SK-N-SH (cell line): ENCODE data around the gene BMP7.

Source experiments
- EP300 ChIP-seq, 2 experiments: IDR thresholded peaks; 2 replicates each; pipeline versions ENCODE4 v1.4.0 to v1.6.1; 2012; ENCODE audit warnings: borderline replicate concordance in 1 of 2, low read depth in 1 of 2, low read length in 1 of 2
- FOXJ3 ChIP-seq: sonication (generic); formaldehyde crosslinking; IDR thresholded peaks from 2 replicates; pipeline ENCODE4 v1.5.1; 2020; ENCODE audit warnings: mild to moderate bottlenecking, missing genetic modification reagents
- GATA2 ChIP-seq: sonication (generic); formaldehyde crosslinking; IDR thresholded peaks from 2 replicates; pipeline ENCODE4 v1.5.0; 2020; ENCODE audit warnings: mild to moderate bottlenecking, missing genetic modification reagents
- POLR2AphosphoS5 ChIP-seq: IDR thresholded peaks from 2 replicates; pipeline ENCODE4 v1.6.1; 2012; ENCODE audit warnings: low read depth, low read length
- RCOR1 ChIP-seq: fragments of 150-350 bp; IDR thresholded peaks from 2 replicates; pipeline ENCODE4 v1.6.1; 2017; ENCODE audit warnings: antibody characterized with exemption, low read length
- RFX5 ChIP-seq: IDR thresholded peaks from 2 replicates; pipeline ENCODE4 v1.6.1; 2012; ENCODE audit warnings: mild to moderate bottlenecking, improper control_type of control experiment, low read length
- SMC3 ChIP-seq: IDR thresholded peaks from 2 replicates; pipeline ENCODE4 v1.6.1; 2012; ENCODE audit warnings: low read depth, low read length, improper control_type of control experiment
- TF ChIP-seq, protein P1 (sequence below): fragments of 150-350 bp; IDR thresholded peaks from 2 replicates; pipeline ENCODE4 v1.6.1; 2017; ENCODE audit warnings: antibody characterized with exemption, low read length, low read depth, borderline replicate concordance
- TF ChIP-seq, protein P2 (sequence below): fragments of 200-600 bp; sonication (generic); IDR thresholded peaks from 2 replicates; pipeline ENCODE4 v1.6.1; 2017; ENCODE audit warnings: antibody characterized with exemption, mild to moderate bottlenecking, moderate library complexity
- TF ChIP-seq, protein P3 (sequence below): IDR thresholded peaks from 2 replicates; pipeline ENCODE4 v1.6.1; 2012; ENCODE audit warnings: mild to moderate bottlenecking, low read depth, low read length, moderate library complexity
- TF ChIP-seq, protein P4 (sequence below): IDR thresholded peaks from 2 replicates; pipeline ENCODE4 v1.4.0; 2012; ENCODE audit warnings: low read depth
- TF ChIP-seq, protein P5 (sequence below): fragments of 150-350 bp; IDR thresholded peaks from 2 replicates; pipeline ENCODE4 v1.6.1; 2016; ENCODE audit warnings: mild to moderate bottlenecking, low read depth, low read length

DNA sequence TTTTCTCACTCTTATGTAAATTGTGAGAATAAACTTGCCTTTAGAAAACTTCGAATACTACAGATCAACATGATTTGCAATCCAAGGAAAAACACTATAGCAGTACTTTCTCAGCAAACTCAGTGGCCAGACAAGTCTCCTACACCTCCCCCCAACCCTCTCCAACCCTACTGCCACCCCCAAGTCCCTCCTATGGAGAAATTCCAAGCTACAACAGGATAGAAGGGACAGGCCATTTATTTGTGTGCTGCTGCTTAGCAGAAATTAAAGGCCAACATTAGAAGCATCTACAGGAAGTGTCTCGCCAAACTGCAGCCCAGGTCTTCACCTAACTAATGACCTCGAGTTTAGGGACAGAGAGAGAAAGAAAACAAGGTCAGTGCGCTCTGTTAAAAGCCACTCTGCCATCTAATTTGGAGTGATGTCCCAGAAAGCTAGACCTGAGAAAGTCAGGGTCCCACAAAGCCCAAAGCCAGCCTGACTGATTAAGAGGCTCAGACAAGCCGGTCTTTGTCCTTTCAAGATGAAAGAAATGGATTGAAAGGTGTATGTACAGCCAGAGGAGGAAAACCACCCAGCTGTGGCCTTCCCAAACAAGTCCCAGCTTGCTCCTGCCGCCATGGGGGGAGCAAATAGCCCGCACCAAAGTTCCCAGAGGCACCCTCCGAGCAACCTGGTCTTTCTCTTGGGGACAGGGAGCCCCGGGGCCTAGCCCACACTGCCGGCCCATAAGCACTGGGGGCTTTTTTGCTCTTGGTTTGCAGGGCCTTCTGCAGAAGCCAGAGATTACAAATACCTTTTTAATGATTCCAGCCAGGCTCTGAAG is 3.4 kb downstream of the BMP7 start:
- TF ChIP-seq GATA2 (CRISPR knock-in tag) (no peak), POLR2AphosphoS5 (no peak), SMC3 (no peak), RCOR1 (no peak), FOXJ3 (CRISPR knock-in tag) (no peak), EP300 (IDR thresholded peaks at IDR 0.05; ENCODE audit: borderline replicate concordance in 1 of 2, low read depth in 1 of 2, low read length in 1 of 2) (no peak), RFX5 (no peak)
- TF ChIP-seq, protein P1, sequence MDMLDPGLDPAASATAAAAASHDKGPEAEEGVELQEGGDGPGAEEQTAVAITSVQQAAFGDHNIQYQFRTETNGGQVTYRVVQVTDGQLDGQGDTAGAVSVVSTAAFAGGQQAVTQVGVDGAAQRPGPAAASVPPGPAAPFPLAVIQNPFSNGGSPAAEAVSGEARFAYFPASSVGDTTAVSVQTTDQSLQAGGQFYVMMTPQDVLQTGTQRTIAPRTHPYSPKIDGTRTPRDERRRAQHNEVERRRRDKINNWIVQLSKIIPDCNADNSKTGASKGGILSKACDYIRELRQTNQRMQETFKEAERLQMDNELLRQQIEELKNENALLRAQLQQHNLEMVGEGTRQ = no peak
- TF ChIP-seq, protein P2, sequence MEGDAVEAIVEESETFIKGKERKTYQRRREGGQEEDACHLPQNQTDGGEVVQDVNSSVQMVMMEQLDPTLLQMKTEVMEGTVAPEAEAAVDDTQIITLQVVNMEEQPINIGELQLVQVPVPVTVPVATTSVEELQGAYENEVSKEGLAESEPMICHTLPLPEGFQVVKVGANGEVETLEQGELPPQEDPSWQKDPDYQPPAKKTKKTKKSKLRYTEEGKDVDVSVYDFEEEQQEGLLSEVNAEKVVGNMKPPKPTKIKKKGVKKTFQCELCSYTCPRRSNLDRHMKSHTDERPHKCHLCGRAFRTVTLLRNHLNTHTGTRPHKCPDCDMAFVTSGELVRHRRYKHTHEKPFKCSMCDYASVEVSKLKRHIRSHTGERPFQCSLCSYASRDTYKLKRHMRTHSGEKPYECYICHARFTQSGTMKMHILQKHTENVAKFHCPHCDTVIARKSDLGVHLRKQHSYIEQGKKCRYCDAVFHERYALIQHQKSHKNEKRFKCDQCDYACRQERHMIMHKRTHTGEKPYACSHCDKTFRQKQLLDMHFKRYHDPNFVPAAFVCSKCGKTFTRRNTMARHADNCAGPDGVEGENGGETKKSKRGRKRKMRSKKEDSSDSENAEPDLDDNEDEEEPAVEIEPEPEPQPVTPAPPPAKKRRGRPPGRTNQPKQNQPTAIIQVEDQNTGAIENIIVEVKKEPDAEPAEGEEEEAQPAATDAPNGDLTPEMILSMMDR = no peak
- TF ChIP-seq, protein P3, sequence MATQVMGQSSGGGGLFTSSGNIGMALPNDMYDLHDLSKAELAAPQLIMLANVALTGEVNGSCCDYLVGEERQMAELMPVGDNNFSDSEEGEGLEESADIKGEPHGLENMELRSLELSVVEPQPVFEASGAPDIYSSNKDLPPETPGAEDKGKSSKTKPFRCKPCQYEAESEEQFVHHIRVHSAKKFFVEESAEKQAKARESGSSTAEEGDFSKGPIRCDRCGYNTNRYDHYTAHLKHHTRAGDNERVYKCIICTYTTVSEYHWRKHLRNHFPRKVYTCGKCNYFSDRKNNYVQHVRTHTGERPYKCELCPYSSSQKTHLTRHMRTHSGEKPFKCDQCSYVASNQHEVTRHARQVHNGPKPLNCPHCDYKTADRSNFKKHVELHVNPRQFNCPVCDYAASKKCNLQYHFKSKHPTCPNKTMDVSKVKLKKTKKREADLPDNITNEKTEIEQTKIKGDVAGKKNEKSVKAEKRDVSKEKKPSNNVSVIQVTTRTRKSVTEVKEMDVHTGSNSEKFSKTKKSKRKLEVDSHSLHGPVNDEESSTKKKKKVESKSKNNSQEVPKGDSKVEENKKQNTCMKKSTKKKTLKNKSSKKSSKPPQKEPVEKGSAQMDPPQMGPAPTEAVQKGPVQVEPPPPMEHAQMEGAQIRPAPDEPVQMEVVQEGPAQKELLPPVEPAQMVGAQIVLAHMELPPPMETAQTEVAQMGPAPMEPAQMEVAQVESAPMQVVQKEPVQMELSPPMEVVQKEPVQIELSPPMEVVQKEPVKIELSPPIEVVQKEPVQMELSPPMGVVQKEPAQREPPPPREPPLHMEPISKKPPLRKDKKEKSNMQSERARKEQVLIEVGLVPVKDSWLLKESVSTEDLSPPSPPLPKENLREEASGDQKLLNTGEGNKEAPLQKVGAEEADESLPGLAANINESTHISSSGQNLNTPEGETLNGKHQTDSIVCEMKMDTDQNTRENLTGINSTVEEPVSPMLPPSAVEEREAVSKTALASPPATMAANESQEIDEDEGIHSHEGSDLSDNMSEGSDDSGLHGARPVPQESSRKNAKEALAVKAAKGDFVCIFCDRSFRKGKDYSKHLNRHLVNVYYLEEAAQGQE = no peak
- TF ChIP-seq, protein P4, sequence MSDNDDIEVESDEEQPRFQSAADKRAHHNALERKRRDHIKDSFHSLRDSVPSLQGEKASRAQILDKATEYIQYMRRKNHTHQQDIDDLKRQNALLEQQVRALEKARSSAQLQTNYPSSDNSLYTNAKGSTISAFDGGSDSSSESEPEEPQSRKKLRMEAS = no peak
- TF ChIP-seq, protein P5, sequence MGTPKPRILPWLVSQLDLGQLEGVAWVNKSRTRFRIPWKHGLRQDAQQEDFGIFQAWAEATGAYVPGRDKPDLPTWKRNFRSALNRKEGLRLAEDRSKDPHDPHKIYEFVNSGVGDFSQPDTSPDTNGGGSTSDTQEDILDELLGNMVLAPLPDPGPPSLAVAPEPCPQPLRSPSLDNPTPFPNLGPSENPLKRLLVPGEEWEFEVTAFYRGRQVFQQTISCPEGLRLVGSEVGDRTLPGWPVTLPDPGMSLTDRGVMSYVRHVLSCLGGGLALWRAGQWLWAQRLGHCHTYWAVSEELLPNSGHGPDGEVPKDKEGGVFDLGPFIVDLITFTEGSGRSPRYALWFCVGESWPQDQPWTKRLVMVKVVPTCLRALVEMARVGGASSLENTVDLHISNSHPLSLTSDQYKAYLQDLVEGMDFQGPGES = no peak
